ENCODE data around the gene LINS1. TPM values are rescaled to one million over a fixed set of nuclear protein-coding genes. Genes with fewer than 3 reads are reported as not detected.

The LINS1 gene
- total and polyA plus RNA-seq, 2 donors (not counting 3 experiments of a cell fraction or from before 2014, with no cell fraction given), result 6.9 to 14.7 TPM

GRCh38 chr15:100528833-100529428 lies 73.1 kb downstream of the LINS1 start, which contains the start of gene CERS3:
Gene CERS3, minus strand, starts transcription at chr15:100528950. Its CDS starts 27,101 bp downstream, at chr15:100501849.
- DNase-seq (ENCODE audit: low read depth, low spot score) (no peak), FAIRE-seq (no peak)
- Histone ChIP-seq H3K9me3 (replicated peaks; ENCODE audit: control insufficient read depth, insufficient read depth, low read length) (no peaks in the 10 kb centered on the region), H3K4me1 (ENCODE audit: control insufficient read depth, extremely low read depth, insufficient read depth, low read length) (no peaks in the 10 kb centered on the region), H3K36me3 (ENCODE audit: control insufficient read depth in 2 of 2, extremely low read depth in 1 of 2, insufficient read depth in 2 of 2, low read length in 2 of 2) (no peaks in the 10 kb centered on the region), H3K9ac (replicated peaks; ENCODE audit: extremely low read depth, insufficient read depth, low read length) (no peak within 1 kb of the TSS), H3K9me1 (replicated peaks; ENCODE audit: control insufficient read depth, extremely low read depth, insufficient read depth, low read length) (no peaks in the 10 kb centered on the region), H3K4me3 (replicated peaks in 1 of 3; ENCODE audit: insufficient read depth in 1 of 3, low read depth in 1 of 3, low read length in 3 of 3) (no peak within 1 kb of the TSS), H3K4me2 (ENCODE audit: insufficient read depth, low read length) (no peak within 1 kb of the TSS), H3K27me3 (ENCODE audit: control insufficient read depth in 2 of 2, insufficient read depth in 2 of 2, low read length in 2 of 2) (no peaks in the 10 kb centered on the region), H2AFZ (ENCODE audit: low read depth, low read length) (no peak within 1 kb of the TSS), H3K27ac (ENCODE audit: insufficient read depth, low read depth, low read length) (no peak within 1 kb of the TSS), H4K20me1 (replicated peaks; ENCODE audit: control insufficient read depth, extremely low read depth, insufficient read depth, low read length) (no peaks in the 10 kb centered on the region), H3K79me2 (ENCODE audit: control insufficient read depth, insufficient read depth, low read length) (no peaks in the 10 kb centered on the region)
- ChIA-PET POLR2A (no interaction called here), CTCF (no interaction called here)
- TF ChIP-seq JUN (IDR thresholded peaks at IDR 0.05; ENCODE audit: borderline replicate concordance, insufficient read depth, insufficient read length, low read depth) (no peak), POLR2A (IDR thresholded peaks at IDR 0.05; ENCODE audit: low read depth, low read length) (no peak), MYC (IDR thresholded peaks at IDR 0.05; ENCODE audit: low read depth, low read length) (no peak), GATA2 (IDR thresholded peaks at IDR 0.05; ENCODE audit: insufficient read depth, insufficient read length, low read depth, low read length) (no peak), POLR2AphosphoS5 (IDR thresholded peaks at IDR 0.05; ENCODE audit: insufficient read depth, low read depth, low read length) (no peak), CTCF (IDR thresholded peaks at IDR 0.05; ENCODE audit: extremely low read depth in 1 of 2, insufficient read depth in 1 of 2, low read depth in 1 of 2, low read length in 2 of 2) (no peak), EZH2 (IDR thresholded peaks at IDR 0.05; ENCODE audit: borderline replicate concordance, low read depth, low read length, severe bottlenecking) (no peak), FOS (IDR thresholded peaks at IDR 0.05; ENCODE audit: borderline replicate concordance, insufficient read depth, low read length) (no peak), MAX (IDR thresholded peaks at IDR 0.05; ENCODE audit: insufficient read depth, insufficient read length) (no peak)
- intact Hi-C loops (cut with micrococcal nuclease), result no loop called here
- dilution Hi-C loops (cut with MboI; ENCODE audit: extremely low pct_ligation_motif_present, low sequenced_read_pairs), result no loop called here
- no TSS peak for BruUV-seq (replicated peaks)

Data from endothelial cell of umbilical vein (primary cell).